GM23338 (cell line): ENCODE measurements around the gene NENF. TPM values are rescaled to one million over a fixed set of nuclear protein-coding genes. Genes with fewer than 3 reads are reported as not detected.

ENCODE experiments used
- ATAC-seq: fragments of 200-7000 bp; cut with Tn5 transposase; 3 replicates; pipeline ENCODE4 v1.9.1; 2020
- DNase-seq: peaks from one replicate; pipeline ENCODE4 v3.0.0-alpha.2; 2015; ENCODE audit warnings: low spot score
- H2AFZ ChIP-seq: fragments of 200-600 bp; sonication (generic); 2 replicates; pipeline ENCODE4 v1.8.0; 2016; ENCODE audit warnings: antibody characterized with exemption, mild to moderate bottlenecking, moderate library complexity
- H3F3A ChIP-seq: fragments of 200-600 bp; sonication (generic); replicated peaks from 2 replicates; pipeline ENCODE4 v1.8.0; 2017; ENCODE audit warnings: antibody characterized with exemption, mixed run types, low read depth
- H3K27ac ChIP-seq: fragments of 200-600 bp; sonication (generic); 2 replicates; pipeline ENCODE4 v1.6.1; 2016; ENCODE audit warnings: low read depth
- H3K27me3 ChIP-seq: fragments of 200-600 bp; sonication (generic); 2 replicates; pipeline ENCODE4 v1.8.0; 2016; ENCODE audit warnings: mild to moderate bottlenecking, mixed run types, moderate library complexity; ENCODE audit not compliant: insufficient read depth
- H3K36me3 ChIP-seq: fragments of 200-600 bp; sonication (generic); 2 replicates; pipeline ENCODE4 v1.8.0; 2016; ENCODE audit warnings: mild to moderate bottlenecking; ENCODE audit not compliant: insufficient read depth
- H3K4me1 ChIP-seq: fragments of 200-600 bp; sonication (generic); 2 replicates; pipeline ENCODE4 v1.8.0; 2016; ENCODE audit warnings: mild to moderate bottlenecking, moderate library complexity; ENCODE audit not compliant: insufficient read depth
- H3K4me2 ChIP-seq: fragments of 200-600 bp; sonication (generic); 2 replicates; pipeline ENCODE4 v1.7.1; 2017; ENCODE audit warnings: mixed run types
- H3K4me3 ChIP-seq: fragments of 200-600 bp; sonication (generic); 2 replicates; pipeline ENCODE4 v1.6.1; 2016; ENCODE audit warnings: mixed run types
- H3K79me2 ChIP-seq: fragments of 200-600 bp; sonication (generic); replicated peaks from 2 replicates; pipeline ENCODE4 v1.8.0; 2017; ENCODE audit warnings: mild to moderate bottlenecking; ENCODE audit not compliant: insufficient read depth
- H3K9me2 ChIP-seq: fragments of 200-600 bp; sonication (generic); 2 replicates; pipeline ENCODE4 v1.8.0; 2017; ENCODE audit not compliant: insufficient read depth
- H4K20me1 ChIP-seq: fragments of 200-600 bp; sonication (generic); replicated peaks from 2 replicates; pipeline ENCODE4 v1.8.0; 2017; ENCODE audit warnings: mild to moderate bottlenecking; ENCODE audit not compliant: insufficient read depth
- H3K27ac Mint-ChIP-seq: 2 replicates; pipeline ENCODE4 v1.8.0; 2020; ENCODE audit warnings: inconsistent platforms, mild to moderate bottlenecking, moderate library complexity, mixed read lengths
- H3K27me3 Mint-ChIP-seq: 3 replicates; pipeline ENCODE4 v1.8.0; 2022; ENCODE audit warnings: low read depth, mild to moderate bottlenecking, moderate library complexity, mixed read lengths, inconsistent platforms; ENCODE audit not compliant: insufficient read depth, poor library complexity
- H3K36me3 Mint-ChIP-seq: 3 replicates; pipeline ENCODE4 v1.8.0; 2021; ENCODE audit warnings: low read depth, mild to moderate bottlenecking, inconsistent platforms, moderate library complexity, mixed read lengths
- H3K4me1 Mint-ChIP-seq: 3 replicates; pipeline ENCODE4 v1.8.0; 2020; ENCODE audit warnings: mild to moderate bottlenecking, inconsistent platforms, mixed read lengths
- H3K4me3 Mint-ChIP-seq: 3 replicates; pipeline ENCODE4 v1.8.0; 2021; ENCODE audit warnings: moderate library complexity, mild to moderate bottlenecking, inconsistent platforms, mixed read lengths
- H3K9me3 Mint-ChIP-seq: 3 replicates; pipeline ENCODE4 v1.8.0; 2020; ENCODE audit warnings: moderate library complexity, mild to moderate bottlenecking, inconsistent platforms, mixed read lengths
- EZH2 ChIP-seq: fragments of 200-600 bp; sonication (generic); IDR thresholded peaks from one replicate; pipeline ENCODE4 v1.8.0; 2017; ENCODE audit warnings: antibody characterized with exemption, mild to moderate bottlenecking, low read depth; ENCODE audit not compliant: unreplicated experiment
- EZH2phosphoT487 ChIP-seq: fragments of 200-600 bp; sonication (generic); IDR thresholded peaks from one replicate; pipeline ENCODE4 v1.8.1; 2018; ENCODE audit warnings: antibody characterized with exemption; ENCODE audit not compliant: unreplicated experiment
- NANOG ChIP-seq: IDR thresholded peaks from 2 replicates; pipeline ENCODE4 v1.6.1; 2016; ENCODE audit warnings: antibody characterized with exemption, borderline replicate concordance
- POLR2AphosphoS5 ChIP-seq: IDR thresholded peaks from 2 replicates; pipeline ENCODE4 v1.6.1; 2016; ENCODE audit warnings: antibody characterized with exemption, low read depth
- STAT1 ChIP-seq: IDR thresholded peaks from one replicate; pipeline ENCODE4 v1.6.1; 2016; ENCODE audit warnings: antibody characterized with exemption; ENCODE audit not compliant: unreplicated experiment
- ZNF114 ChIP-seq: fragments of 250-450 bp; sonication (Bioruptor Pico); IDR thresholded peaks from 2 replicates; pipeline ENCODE4 v1.5.0; 2020; ENCODE audit warnings: mild to moderate bottlenecking, moderate library complexity
- polyA plus RNA-seq: library from polyadenylated mRNA; unstranded; fragments of >200 nt; fragmentation: Nextera tagmentation; extraction: Ambion mirVana; gene quantifications from 2 replicates; pipeline ENCODE4 v1.2.1, GENCODE V29; 2016
- total RNA-seq: library from RNA; depleted of rRNA; stranded (reverse); fragments of >200 nt; shearing (Covaris generic); gene quantifications from 2 replicates; pipeline ENCODE4 v1.2.3, GENCODE V29; 2014
- TF ChIP-seq, protein P1 (sequence below), 2 experiments: fragments of 200-600 bp in 1 of 2; sonication (generic) in 1 of 2; conservative IDR thresholded peaks; 2 replicates each; pipeline versions ENCODE4 v1.5.1 to v1.6.1; 2016 to 2017; ENCODE audit warnings: antibody characterized with exemption in 2 of 2, low read depth in 2 of 2, mild to moderate bottlenecking in 2 of 2, moderate library complexity in 1 of 2
- TF ChIP-seq, protein P2 (sequence below): IDR thresholded peaks from 2 replicates; pipeline ENCODE4 v1.6.1; 2016; ENCODE audit warnings: antibody characterized with exemption

Gene NENF
- total and polyA plus RNA-seq, 2 experiments from 2014 or later, result 27.6 to 60.7 TPM

DNA sequence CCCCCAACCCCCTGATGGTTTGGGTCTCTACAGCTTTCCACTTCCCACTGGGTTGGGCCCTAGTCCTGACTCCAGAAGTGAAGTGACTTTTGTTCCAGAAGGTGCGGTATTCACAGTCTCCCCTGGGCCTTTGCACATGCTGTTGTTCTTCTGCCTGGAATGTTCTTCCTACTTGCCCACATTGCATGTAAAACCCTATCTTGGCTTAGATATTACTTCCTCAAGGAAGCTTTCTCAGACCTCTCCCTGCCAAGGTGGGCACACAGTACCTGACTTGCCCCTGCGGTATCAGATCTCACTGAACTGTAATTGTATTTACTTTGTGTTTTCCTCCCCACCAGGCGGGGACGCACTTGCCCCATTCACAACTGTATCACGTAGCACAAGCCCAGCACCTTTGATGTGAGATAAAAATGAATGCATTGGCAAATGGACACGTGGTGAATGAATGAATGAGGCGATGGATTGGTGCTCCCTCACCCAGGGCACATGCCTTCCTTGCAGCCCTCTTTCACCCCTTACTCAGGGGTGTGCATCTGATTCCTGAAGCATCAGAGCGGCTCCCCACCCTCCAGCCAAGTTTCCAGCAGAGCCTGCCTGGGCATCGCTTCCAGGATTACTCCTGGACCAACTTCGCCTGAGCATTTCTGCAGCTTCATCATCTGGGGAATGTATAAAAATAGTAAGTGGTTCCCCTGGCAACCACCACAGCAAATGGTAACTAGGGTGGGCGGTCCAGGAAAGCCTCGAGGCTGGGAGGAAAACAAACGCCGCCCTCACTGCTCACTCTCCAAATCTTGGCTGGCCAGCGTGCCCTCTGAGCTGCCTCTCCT, 19.8 kb downstream of the NENF start:
- no peak overlapping the region for H3K4me3 Mint-ChIP-seq
- no peaks in the 10 kb centered on the region; the same call in 2 of the 3 replicates for H3K36me3 Mint-ChIP-seq
- no peak overlapping the region for H2AFZ ChIP-seq
- no peaks in the 10 kb centered on the region for H3F3A ChIP-seq
- no peak for DNase-seq
- H3K4me1 Mint-ChIP-seq, result no peaks in the 10 kb centered on the region; the same call in 2 of the 3 replicates
- H3K79me2 ChIP-seq, result no peaks in the 10 kb centered on the region
- no peaks in the 10 kb centered on the region for H3K9me2 ChIP-seq
- no peak overlapping the region for H3K27ac Mint-ChIP-seq
- H3K27ac ChIP-seq, result no peak overlapping the region
- ATAC-seq, result no peak
- peaks cover 2% of the 10 kb centered on the region for H3K27me3 Mint-ChIP-seq
- TF ChIP-seq, protein P1, sequence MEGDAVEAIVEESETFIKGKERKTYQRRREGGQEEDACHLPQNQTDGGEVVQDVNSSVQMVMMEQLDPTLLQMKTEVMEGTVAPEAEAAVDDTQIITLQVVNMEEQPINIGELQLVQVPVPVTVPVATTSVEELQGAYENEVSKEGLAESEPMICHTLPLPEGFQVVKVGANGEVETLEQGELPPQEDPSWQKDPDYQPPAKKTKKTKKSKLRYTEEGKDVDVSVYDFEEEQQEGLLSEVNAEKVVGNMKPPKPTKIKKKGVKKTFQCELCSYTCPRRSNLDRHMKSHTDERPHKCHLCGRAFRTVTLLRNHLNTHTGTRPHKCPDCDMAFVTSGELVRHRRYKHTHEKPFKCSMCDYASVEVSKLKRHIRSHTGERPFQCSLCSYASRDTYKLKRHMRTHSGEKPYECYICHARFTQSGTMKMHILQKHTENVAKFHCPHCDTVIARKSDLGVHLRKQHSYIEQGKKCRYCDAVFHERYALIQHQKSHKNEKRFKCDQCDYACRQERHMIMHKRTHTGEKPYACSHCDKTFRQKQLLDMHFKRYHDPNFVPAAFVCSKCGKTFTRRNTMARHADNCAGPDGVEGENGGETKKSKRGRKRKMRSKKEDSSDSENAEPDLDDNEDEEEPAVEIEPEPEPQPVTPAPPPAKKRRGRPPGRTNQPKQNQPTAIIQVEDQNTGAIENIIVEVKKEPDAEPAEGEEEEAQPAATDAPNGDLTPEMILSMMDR (conservative IDR thresholded peaks at IDR 0.05; ENCODE audit: low read depth in 2 of 2), result peak in 1 of 2 experiments; percentile 24; a peak in 2 of 4 replicates
- TF ChIP-seq, protein P2, sequence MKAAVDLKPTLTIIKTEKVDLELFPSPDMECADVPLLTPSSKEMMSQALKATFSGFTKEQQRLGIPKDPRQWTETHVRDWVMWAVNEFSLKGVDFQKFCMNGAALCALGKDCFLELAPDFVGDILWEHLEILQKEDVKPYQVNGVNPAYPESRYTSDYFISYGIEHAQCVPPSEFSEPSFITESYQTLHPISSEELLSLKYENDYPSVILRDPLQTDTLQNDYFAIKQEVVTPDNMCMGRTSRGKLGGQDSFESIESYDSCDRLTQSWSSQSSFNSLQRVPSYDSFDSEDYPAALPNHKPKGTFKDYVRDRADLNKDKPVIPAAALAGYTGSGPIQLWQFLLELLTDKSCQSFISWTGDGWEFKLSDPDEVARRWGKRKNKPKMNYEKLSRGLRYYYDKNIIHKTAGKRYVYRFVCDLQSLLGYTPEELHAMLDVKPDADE, result no peak
- no peak overlapping the region for H3K4me3 ChIP-seq
- H3K36me3 ChIP-seq, result no peaks in the 10 kb centered on the region
- no peaks in the 10 kb centered on the region for H3K27me3 ChIP-seq
- H3K9me3 Mint-ChIP-seq, result no peaks in the 10 kb centered on the region
- no peaks in the 10 kb centered on the region for H4K20me1 ChIP-seq
- H3K4me1 ChIP-seq, result no peaks in the 10 kb centered on the region
- no peak overlapping the region for H3K4me2 ChIP-seq

DNA sequence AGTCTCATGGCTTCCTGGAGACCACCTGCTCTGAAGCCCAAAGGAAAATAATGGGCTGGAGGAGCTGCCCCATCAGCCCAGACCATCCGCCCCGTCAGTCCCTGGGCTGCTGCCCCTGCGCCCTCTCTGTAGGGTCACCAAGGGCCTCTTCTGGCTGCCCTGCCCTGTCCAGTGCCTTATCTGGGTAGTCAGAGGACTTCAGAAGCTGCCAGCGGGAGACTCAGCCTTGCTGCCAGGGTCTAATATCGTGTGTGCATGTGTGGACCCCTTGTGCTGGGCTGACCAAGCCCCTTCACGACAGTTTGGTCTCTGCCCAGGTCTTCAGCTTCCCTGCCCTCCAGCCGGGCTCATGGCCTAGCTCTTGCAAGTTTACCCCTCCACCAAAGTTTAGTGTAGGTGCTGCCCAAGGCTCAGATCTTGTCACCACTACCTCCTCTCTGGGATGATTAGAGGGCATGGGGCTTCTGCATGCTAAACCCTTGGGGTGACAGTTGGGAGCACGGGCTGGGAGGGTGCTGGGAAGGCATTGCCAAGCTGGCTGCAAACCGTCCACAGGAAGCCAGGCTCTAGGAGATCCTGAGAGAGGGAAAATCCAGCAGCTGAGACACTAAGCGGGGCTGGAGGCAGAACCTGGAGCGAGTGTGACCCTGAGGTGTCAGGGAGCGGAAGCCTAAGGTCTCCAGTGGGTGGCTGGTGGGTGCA, 20.6 kb downstream of the NENF start:
- H3K27me3 ChIP-seq, result no peaks in the 10 kb centered on the region
- H3K9me2 ChIP-seq, result no peaks in the 10 kb centered on the region
- H3K4me3 ChIP-seq, result no peak overlapping the region
- no peak overlapping the region for H3K4me3 Mint-ChIP-seq
- ATAC-seq, result no peak
- no peak overlapping the region for H3K4me2 ChIP-seq
- 0 out of 2 replicates have a peak overlapping the region, but pooled peaks have one; percentile 18 for H2AFZ ChIP-seq
- H3K79me2 ChIP-seq, result no peaks in the 10 kb centered on the region
- no peaks in the 10 kb centered on the region for H3K36me3 ChIP-seq
- no peak overlapping the region for H3K27ac Mint-ChIP-seq
- no peaks in the 10 kb centered on the region; the same call in 2 of the 3 replicates for H3K36me3 Mint-ChIP-seq
- H3K4me1 ChIP-seq, result no peaks in the 10 kb centered on the region
- H3F3A ChIP-seq, result no peaks in the 10 kb centered on the region
- DNase-seq, result no peak
- H4K20me1 ChIP-seq, result no peaks in the 10 kb centered on the region
- H3K4me1 Mint-ChIP-seq, result no peaks in the 10 kb centered on the region; the same call in 2 of the 3 replicates
- H3K27ac ChIP-seq, result no peak overlapping the region
- H3K9me3 Mint-ChIP-seq, result peaks cover under 1% of the 10 kb centered on the region; the same call in 1 of the 3 replicates
- H3K27me3 Mint-ChIP-seq, result peaks cover 2% of the 10 kb centered on the region
- no peak for TF ChIP-seq STAT1
- TF ChIP-seq NANOG, result no peak
- TF ChIP-seq EZH2, result no peak
- TF ChIP-seq ZNF114, result no peak
- TF ChIP-seq POLR2AphosphoS5, result no peak
- TF ChIP-seq, protein P2, result no peak
- TF ChIP-seq, protein P1 (conservative IDR thresholded peaks at IDR 0.05; ENCODE audit: low read depth in 2 of 2), result no peak
- no peak for TF ChIP-seq EZH2phosphoT487
